Measurements from ENCODE around the gene LOXL3.
"Not testable (repeated sequence)": the region's sequence is repeated elsewhere in the genome, so short reads cannot be mapped to it uniquely, and the experiment has no call there.

LOXL3 gene

GRCh38 chr2:74577448-74577847 lies 23.7 kb upstream of the LOXL3 start:
- ATAC-seq (peak; percentile 53), DNase-seq (no peak)
- no peak overlapping the region for H3K4me3 Mint-ChIP-seq
- H3K9me3 Mint-ChIP-seq = peaks cover 5 to 7% of the 10 kb centered on the region in 2 donors
- peaks cover 31% of the 10 kb centered on the region for H3K4me1 Mint-ChIP-seq
- H3K27ac Mint-ChIP-seq = no peak overlapping the region
- H3K27me3 Mint-ChIP-seq = peaks cover 9% of the 10 kb centered on the region

DNA sequence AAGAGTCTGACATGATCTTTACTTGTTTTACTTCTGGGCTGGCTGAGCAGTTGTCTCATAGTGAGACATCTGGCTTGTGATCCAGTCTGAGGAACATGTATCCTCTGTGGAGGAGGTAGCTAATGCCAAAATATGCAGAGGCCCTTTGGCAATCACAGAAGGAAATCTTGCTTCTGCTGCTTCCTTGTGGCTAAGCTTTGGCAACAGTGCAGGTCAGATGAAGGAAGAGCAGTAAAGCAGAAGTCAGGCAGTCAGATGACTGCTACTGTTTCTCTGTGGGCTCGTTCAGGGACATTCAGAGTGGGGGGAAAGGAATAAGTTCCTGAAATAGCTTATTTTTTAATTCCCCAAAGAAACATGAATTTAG lies 23.1 kb upstream of the LOXL3 start:
- no peak for ATAC-seq

GRCh38 chr2:74576211-74576862 lies 22.6 kb upstream of the LOXL3 start:
- Mint-ChIP-seq H3K4me3 (no peak overlapping the region), H3K27ac (peak overlapping the region in 1 of 2 donors; percentile 71), H3K9me3 (peaks cover 5 to 7% of the 10 kb centered on the region in 2 donors), H3K27me3 (peaks cover 9% of the 10 kb centered on the region), H3K4me1 (peaks cover 31% of the 10 kb centered on the region)
- no peak for DNase-seq
- ATAC-seq = no peak

More for the DNA sequence above, 23.1 kb upstream of the LOXL3 start:
- Mint-ChIP-seq H3K4me3 (no peak overlapping the region), H3K27ac (no peak overlapping the region), H3K9me3 (peaks cover 5 to 7% of the 10 kb centered on the region in 2 donors), H3K27me3 (peaks cover 9% of the 10 kb centered on the region), H3K4me1 (peaks cover 31% of the 10 kb centered on the region)
- DNase-seq = no peak

DNA sequence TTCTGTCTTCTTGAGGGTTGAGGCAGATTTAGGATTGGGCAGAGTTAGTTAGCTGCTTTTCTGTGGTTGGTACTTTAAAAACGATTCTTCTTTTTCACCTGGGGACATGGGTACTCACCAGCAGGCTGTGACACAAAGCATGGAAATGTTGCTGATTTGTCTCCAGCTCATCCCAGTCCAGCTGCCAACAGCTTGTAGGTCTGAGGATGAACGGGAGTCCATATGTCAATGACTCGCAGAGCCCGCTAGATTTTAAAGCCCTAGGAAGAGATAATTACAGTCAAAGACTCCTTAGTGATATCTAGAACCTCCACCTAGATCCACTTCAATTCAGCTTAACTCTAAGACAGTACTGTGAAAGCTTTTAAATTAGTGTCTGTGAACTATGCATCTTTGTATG lies 21.6 kb upstream of the LOXL3 start:
- DNase-seq (no peak), ATAC-seq (no peak)
- Mint-ChIP-seq H3K9me3 (peaks cover 5 to 7% of the 10 kb centered on the region in 2 donors), H3K27ac (no peak overlapping the region), H3K4me1 (peaks cover 31% of the 10 kb centered on the region), H3K27me3 (peaks cover 9% of the 10 kb centered on the region), H3K4me3 (no peak overlapping the region)

DNA sequence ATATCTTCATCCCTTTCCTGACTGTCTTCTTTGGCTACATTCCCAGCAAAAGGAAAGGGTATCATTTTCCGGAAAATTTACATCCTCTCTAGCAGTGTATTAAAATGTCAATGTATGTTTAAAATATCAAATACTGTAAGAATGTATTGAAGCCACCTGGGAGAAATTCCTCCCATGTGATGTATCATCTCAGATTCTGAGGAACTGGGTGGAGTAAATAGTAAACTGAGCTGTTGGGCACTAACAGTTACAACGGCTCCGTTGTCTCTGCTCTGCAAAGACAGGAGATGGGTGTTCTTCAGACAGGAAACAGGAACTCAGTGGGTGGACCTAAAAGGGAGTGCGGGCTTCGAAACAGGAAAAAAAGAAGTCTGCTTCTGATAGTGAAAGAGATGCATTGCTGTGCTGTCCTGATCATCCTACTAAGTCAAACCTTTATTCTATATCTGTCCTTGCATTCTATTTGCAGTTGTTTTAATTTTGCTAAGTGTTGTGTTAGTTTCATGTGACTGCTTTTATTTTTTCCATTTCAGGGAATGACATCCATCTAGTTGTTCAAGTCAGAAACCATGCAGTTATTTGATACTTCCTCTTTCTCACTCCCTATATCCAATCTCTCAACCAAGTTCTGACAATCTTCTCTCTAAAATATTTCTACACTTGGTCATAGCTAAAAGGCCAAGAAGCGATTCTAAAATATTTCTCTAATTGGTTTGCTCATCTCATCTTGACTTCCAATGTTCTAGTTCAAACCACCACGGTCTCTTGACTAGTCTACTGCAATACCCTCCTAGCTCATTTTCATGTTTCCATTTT lies 20.2 kb upstream of the LOXL3 start:
- peaks cover 5 to 7% of the 10 kb centered on the region in 2 donors for H3K9me3 Mint-ChIP-seq
- H3K4me3 Mint-ChIP-seq = peak overlapping the region; percentile 37 to 40
- peak; percentile 68 for ATAC-seq

DNA sequence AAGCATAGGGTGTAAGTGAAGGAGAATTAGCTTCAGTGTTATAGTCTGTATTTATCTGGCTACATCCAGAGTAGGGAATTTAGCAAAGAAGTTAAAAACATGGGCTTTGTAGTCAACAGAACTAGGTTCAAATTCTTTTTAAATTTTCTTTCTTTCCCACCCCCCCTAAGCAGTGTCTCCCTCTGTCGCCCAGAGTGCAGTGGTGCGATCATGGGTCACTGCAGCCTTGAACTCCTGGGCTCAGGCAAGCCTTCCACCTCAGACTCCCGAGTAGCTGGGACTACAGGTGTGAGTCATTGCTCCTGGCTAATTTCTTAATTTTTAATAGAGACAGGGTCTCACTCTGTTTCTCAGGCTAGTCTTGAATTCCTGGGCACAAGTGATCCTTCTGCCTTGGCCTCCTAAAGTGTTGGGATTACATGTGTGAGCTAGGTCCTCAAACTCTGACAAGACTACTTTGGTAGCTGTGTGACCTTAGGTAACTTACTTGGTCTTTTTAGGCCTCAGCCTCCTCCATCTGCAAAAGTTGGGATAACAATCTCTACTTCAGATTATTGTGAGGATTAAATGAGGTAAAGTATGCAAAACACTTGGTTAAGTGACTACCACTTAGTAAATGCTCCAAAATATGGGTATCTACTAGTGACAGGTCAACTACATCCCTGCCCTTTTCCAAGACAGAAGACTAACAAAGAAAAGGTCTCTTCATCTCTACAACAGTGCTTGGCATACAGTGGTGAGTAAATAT lies 18.6 kb upstream of the LOXL3 start:
- peaks cover 9% of the 10 kb centered on the region for H3K27me3 Mint-ChIP-seq
- peaks cover 5 to 7% of the 10 kb centered on the region in 2 donors for H3K9me3 Mint-ChIP-seq
- DNase-seq = no peak
- H3K4me1 Mint-ChIP-seq = peaks cover 42% of the 10 kb centered on the region
- no peak for ATAC-seq
- no peak overlapping the region for H3K4me3 Mint-ChIP-seq
- H3K27ac Mint-ChIP-seq = no peak overlapping the region

More for the DNA sequence above, 20.2 kb upstream of the LOXL3 start:
- no peak for DNase-seq
- peak overlapping the region; percentile 28 to 53 for H3K27ac Mint-ChIP-seq
- H3K27me3 Mint-ChIP-seq = peaks cover 9% of the 10 kb centered on the region
- H3K4me1 Mint-ChIP-seq = peaks cover 37% of the 10 kb centered on the region

DNA sequence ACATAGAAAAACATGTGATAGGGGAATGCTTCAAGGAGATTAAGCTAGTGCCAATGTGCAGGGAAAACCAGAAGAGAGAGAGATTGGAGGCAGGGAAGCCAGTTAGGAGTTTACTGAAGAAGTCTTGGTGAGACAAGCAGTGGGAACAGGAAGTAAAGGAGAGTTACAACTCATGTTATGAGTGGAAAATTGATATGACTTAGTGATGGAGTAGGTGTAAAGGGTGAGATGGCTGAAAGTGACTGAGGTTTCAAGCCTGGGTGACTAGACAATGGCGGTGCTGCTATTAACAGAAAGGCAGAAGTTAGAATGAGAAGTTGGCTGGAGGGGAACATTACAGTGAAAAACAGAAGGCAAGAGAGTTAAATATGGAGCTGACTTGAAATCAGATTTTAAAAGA lies 17.3 kb upstream of the LOXL3 start:
- H3K4me1 Mint-ChIP-seq = peaks cover 40% of the 10 kb centered on the region
- ATAC-seq = peak; percentile 84
- DNase-seq = no peak
- H3K9me3 Mint-ChIP-seq = peaks cover 5 to 7% of the 10 kb centered on the region in 2 donors
- H3K4me3 Mint-ChIP-seq = no peak overlapping the region
- no peak overlapping the region for H3K27ac Mint-ChIP-seq
- H3K27me3 Mint-ChIP-seq = peaks cover under 1% of the 10 kb centered on the region

- H3K9me3 Mint-ChIP-seq = peaks cover 3 to 4% of the 10 kb centered on the region in 2 donors
- H3K4me1 Mint-ChIP-seq = peaks cover 44% of the 10 kb centered on the region
- no peak overlapping the region for H3K4me3 Mint-ChIP-seq
- H3K27me3 Mint-ChIP-seq = no peaks in the 10 kb centered on the region
- H3K27ac Mint-ChIP-seq = no peak overlapping the region
- DNase-seq (no peak), ATAC-seq (no peak)
Measured at GRCh38 chr2:74569686-74570085, 15.9 kb upstream of the LOXL3 start.

- no peak for ATAC-seq
- no peak for DNase-seq
- no peaks in the 10 kb centered on the region for H3K9me3 Mint-ChIP-seq
- no peak overlapping the region for H3K4me3 Mint-ChIP-seq
- H3K27me3 Mint-ChIP-seq = peaks cover 10% of the 10 kb centered on the region
- H3K4me1 Mint-ChIP-seq = peaks cover 32% of the 10 kb centered on the region
- H3K27ac Mint-ChIP-seq = no peak overlapping the region
Measured at GRCh38 chr2:74567881-74568280, 14.1 kb upstream of the LOXL3 start.

- H3K4me3 Mint-ChIP-seq = peak overlapping the region; percentile 44 to 57
- peaks cover 39% of the 10 kb centered on the region for H3K4me1 Mint-ChIP-seq
- no peaks in the 10 kb centered on the region for H3K9me3 Mint-ChIP-seq
- H3K27ac Mint-ChIP-seq = peak overlapping the region; percentile 37 to 90
- ATAC-seq (peak; percentile 71), DNase-seq (no peak)
- peaks cover 22% of the 10 kb centered on the region for H3K27me3 Mint-ChIP-seq
Measured at GRCh38 chr2:74566754-74567085, 13.0 kb upstream of the LOXL3 start.

- Mint-ChIP-seq H3K27ac (peak overlapping the region; percentile 37 to 90), H3K4me1 (peaks cover 39% of the 10 kb centered on the region)
Measured at GRCh38 chr2:74566076-74566753, 12.5 kb upstream of the LOXL3 start.

DNA sequence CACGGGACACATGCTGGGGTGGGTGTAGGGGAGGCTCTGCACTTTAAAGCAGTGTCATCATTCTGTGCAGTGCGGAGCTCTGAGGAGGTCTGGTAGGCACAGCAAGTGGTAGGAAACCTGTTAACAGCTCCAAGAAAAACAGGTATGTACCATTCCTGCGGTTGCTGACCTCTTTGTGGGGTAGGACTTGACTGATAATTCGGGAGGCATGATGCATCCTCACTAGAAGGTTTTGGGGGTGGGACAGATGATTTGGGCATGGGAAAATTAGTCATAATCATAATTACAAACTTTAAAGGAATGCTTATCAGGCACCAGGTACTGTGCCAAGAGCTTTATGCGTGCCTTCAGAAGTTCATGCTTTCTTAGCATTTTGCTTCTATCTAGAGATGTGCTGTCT lies 10.5 kb upstream of the LOXL3 start:
- ATAC-seq = no peak
- Mint-ChIP-seq H3K27ac (no peak overlapping the region), H3K27me3 (peaks cover 42% of the 10 kb centered on the region), H3K4me3 (no peak overlapping the region), H3K9me3 (no peaks in the 10 kb centered on the region), H3K4me1 (peaks cover 42% of the 10 kb centered on the region)
- no peak for DNase-seq

More at GRCh38 chr2:74566076-74566753, 12.5 kb upstream of the LOXL3 start:
- peak overlapping the region; percentile 44 to 57 for H3K4me3 Mint-ChIP-seq
- DNase-seq (no peak), ATAC-seq (peak; percentile 41)
- H3K27me3 Mint-ChIP-seq = peaks cover 27% of the 10 kb centered on the region
- H3K9me3 Mint-ChIP-seq = no peaks in the 10 kb centered on the region

GRCh38 chr2:74562126-74562775 lies 8.5 kb upstream of the LOXL3 start:
- no peak for ATAC-seq
- no peak overlapping the region for H3K4me3 Mint-ChIP-seq
- peaks cover 42% of the 10 kb centered on the region for H3K27me3 Mint-ChIP-seq
- H3K9me3 Mint-ChIP-seq = no peaks in the 10 kb centered on the region
- peaks cover 31% of the 10 kb centered on the region for H3K4me1 Mint-ChIP-seq
- DNase-seq = no peak
- peak overlapping the region in 1 of 2 donors; percentile 56 for H3K27ac Mint-ChIP-seq

DNA sequence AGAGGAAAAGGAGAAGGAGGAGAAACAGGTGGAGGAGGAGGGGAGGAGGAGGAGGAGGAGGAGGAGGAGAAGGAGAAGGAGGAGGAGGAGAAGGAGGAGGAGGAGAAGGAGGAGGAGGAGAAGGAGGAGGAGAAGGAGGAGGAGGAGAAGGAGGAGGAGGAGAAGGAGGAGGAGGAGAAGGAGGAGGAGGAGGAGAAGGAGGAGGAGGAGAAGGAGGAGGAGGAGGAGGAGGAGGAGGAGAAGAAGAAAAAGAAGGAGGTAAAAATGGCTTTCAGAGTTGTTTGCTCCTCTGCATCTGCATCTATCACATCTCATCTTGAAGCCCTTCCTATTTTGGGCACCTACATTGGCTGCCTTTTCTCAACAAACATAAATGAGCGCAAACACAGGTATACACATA lies 7.3 kb upstream of the LOXL3 start:
- H3K4me3 Mint-ChIP-seq, H3K9me3 Mint-ChIP-seq, ATAC-seq, DNase-seq, H3K27ac Mint-ChIP-seq: not testable (repeated sequence)
- H3K4me1 Mint-ChIP-seq = peaks cover 27% of the 10 kb centered on the region
- H3K27me3 Mint-ChIP-seq = peaks cover 42% of the 10 kb centered on the region

DNA sequence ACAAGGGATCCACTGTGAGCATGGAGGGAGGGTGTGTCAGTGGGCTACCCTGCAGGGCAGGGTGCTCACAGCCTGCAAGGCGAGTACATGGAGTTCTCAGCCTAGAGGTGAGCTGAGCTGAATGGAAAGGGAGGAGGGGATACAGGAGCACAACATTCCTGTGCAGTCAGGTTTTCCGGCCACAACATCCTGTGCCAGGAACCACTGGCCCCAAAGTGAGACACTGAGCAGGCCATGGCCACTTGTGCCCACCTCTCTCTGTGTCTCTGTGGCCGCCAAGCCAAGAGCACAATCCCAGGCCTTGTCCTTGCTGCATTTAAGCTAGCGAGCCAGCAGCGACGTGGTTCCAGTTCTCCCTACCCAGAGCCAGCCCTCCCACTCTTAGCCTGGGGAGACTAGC lies 6.8 kb upstream of the LOXL3 start:
- H3K9me3 Mint-ChIP-seq = no peaks in the 10 kb centered on the region
- no peak for DNase-seq
- H3K27me3 Mint-ChIP-seq = peaks cover 42% of the 10 kb centered on the region
- H3K27ac Mint-ChIP-seq = peak overlapping the region; percentile 21 to 28
- H3K4me3 Mint-ChIP-seq = no peak overlapping the region
- peak; percentile 27 for ATAC-seq
- H3K4me1 Mint-ChIP-seq = peaks cover 27% of the 10 kb centered on the region

Measured in stimulated activated naive CD8-positive, alpha-beta T cell treated with anti-CD3 and anti-CD28 coated beads, Interleukin-15, amount 100 ng/mL, for 72 hours (primary cell).